GM21786 (cell line): ENCODE results near the gene DHH.
"Not testable (repeated sequence)": the region's sequence is repeated elsewhere in the genome, so short reads cannot be mapped to it uniquely, and the experiment has no call there.

Experiments used
- ATAC-seq: cut with Tn5 transposase; IDR thresholded peaks from one replicate; pipeline ENCODE4 v1.9.1; 2021; ENCODE audit not compliant: unreplicated experiment

Gene DHH

DNA sequence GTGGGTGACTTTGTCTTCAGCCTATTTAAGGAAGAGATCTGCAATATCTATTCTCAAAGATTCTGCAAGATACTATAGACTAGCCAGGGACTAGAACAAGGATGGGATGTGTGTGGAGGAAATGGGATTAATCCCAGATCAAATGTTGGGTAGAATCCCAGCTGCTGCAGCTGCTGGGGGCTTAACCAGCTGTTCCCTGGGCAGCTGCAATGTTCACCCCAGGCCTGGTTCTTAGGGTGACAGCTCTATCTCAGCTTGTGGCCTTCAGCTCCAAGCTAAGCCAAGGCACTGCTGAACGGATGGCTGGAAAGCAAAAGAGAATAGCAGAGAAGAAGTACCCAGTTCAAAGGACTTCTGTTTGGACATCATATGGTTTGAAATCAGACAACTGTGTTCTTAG is 14.8 kb downstream of the DHH start:
- no peak for ATAC-seq

DNA sequence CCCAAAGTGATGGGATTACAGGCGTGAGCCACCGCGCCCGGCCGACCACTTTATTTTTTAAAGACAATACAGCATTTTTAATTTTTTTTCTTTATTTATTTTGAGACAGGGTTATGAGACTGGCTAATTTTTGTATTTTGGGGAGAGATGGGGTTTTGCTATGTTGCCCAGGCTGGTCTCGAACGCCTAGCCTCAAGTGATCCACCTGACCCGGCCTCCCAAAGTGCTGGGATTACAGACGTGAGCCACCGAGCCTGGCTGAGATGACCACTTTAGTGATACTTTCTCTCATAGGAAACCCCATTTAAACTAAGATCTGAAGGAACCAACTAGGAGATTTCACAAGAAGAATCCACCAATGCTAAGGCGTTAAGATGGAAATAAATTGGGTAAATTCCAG is 23.6 kb downstream of the DHH start:
- ATAC-seq: no peak

GRCh38 chr12:49069507-49070346 is 24.9 kb downstream of the DHH start, which contains the start of gene RHEBL1:
RHEBL1 (minus strand) TSS chr12:49069979; CDS start chr12:49069785, 194 bp downstream.
- ATAC-seq: peak; percentile 97

DNA sequence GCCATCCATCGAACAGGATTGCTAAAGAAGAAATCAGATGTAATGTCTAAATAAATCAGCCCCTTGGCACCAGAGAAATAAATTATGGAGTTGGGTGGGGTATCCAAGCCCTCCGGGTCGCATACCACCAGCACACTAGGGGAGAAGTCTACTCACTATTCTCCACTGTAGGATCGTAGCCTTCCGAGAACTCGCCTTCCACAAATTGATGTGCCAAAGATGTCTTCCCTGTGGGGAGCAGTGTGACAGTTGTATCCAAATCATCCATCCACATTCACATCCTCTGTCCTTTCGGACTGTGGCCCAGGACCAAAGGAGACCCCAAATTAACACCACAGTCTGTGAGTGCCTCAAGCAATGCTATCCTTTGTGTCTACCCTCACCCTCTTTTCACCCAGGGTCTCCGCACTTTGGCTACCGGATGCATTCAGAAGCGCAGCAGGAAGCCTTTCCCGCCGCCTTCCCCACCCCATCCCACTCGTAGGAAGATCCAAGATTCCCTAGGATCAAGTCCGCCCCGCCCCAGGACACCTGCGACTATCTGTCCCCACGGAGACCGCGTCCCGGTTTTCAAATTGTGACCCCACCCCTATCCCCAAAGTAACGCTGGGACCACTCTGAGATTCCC is 25.6 kb downstream of the DHH start:
- ATAC-seq: no peak

DNA sequence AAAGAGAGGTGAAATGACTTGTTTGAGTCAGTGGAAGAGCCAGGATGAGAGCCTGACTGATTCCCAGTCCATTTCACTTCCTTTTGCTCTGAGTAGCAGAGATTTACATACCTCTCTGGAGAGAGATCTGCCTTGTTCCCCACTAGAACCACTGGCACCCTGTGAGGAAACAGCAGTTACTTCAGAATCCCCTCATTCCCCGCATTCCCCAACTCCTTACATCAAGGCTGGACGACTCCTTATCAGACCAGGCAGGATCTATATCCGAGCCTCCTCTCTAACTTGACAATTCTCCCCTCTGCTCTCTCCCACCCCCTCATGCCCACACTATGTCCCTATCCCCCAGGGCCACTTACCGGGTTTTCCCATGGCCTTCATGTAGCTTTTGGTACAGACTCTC is 28.5 kb downstream of the DHH start:
- no peak for ATAC-seq

- ATAC-seq: no peak
These were observed 29.8 kb downstream of the DHH start for GRCh38 chr12:49064767-49065152.

DNA sequence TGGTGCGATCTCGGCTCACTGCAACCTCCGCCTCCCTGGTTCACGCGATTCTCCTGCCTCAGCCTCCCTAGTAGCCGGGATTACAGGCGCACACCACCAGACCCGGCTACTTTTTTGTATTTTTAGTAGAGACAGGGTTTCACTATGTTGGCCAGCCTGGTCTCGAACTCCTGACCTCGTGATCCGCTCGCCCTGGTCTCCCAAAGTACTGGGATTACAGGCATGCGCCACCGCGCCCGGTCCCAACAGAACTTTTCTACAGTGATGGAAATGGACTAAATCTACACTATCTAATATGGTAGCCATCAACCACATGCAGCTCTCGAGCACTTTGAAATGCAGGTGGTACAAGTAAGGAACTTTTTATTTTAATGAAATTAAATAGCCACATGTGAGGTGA is 32.7 kb downstream of the DHH start:
- ATAC-seq: not testable (repeated sequence)

DNA sequence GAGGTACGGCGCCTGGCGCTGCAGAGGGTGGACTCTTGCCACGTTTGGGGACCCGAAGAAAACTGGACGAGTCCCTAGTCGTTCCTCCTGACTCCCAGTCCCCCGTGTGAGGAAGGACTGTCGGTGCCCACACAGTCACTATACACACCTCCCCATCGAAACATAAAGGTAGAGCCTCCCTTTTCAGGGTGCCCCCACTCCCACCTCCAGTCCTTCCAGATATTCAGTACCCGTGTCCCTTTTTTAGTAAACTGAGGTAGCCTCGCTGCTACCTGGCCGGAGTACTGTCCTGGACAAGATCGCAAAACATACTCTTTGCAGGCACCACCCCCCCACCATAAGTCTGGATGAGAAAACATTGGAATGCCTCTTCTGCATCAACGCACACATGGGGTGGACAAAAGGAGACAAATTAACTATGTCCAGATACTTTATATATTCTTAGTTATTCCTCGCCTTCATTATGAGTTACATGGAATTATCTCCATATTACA is 33.4 kb downstream of the DHH start:
- ATAC-seq: no peak

DNA sequence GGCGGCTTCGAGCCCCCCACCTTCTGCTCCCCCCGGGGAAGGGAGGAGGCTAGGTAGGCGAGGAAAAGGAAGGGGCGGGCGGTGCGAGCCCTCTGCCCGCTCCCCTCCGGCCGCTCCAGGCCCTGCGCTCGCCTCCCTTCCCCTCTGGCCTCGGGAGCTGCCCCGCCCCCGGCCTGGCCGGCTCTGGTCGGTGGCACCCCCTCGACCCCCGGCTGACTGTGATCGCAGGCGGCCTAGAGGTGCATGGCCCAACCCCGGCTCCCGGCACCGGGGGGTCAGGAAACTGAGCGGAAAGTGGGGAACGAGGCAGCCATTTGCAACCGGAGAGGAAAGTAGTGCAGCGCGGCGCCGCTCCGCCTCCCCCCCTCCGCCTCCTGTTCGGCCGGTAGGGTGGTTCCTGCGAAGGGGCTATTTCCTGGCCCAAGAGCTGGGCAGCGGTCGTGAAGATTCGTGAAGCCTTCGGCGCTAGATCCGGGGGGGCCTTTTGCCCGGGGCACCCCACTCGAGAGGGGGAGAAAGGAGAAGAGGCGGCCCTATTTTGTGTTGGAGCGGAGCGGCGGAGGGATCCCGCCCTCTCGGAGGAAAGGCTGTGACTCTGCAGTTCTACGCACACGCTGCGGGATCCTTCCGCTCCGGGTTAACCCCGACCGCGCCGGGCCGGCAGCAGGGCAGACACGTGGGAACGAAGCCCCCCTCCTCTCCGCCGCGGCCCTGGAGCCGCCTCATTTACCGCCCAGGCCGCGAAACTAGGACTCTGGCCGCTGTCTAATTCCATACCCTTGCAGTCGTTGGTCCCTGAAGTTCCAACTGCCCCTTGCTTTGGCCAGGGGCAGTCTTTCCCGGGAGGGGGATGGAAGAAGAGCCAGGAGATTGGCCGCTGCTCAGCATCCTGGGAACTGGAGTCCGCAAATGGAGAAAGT is 34.1 kb downstream of the DHH start, which contains the start of gene KMT2D:
Gene KMT2D, minus strand, starts transcription at position 558 of the 920 bp plus-strand sequence. CDS start 5,470 bp downstream, outside the sequence.
- peak; percentile 47 for ATAC-seq

- no peak for ATAC-seq
These were observed 35.1 kb downstream of the DHH start for GRCh38 chr12:49059299-49060171.

DNA sequence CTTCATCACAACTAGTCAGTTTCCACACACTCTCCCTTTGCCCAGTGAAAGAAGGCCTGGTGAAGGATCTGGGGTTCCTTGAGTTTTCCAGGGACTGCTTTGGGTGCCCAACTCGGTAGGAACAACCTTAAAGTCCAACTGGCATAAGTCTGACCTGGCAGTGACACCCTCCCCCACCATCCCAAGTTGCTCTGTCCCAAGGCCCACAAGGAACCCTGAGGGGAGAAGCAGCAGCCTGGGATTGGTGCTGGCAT is 35.6 kb downstream of the DHH start:
- ATAC-seq: no peak

GRCh38 chr12:49058366-49059044 is 36.1 kb downstream of the DHH start:
- ATAC-seq: no peak

DNA sequence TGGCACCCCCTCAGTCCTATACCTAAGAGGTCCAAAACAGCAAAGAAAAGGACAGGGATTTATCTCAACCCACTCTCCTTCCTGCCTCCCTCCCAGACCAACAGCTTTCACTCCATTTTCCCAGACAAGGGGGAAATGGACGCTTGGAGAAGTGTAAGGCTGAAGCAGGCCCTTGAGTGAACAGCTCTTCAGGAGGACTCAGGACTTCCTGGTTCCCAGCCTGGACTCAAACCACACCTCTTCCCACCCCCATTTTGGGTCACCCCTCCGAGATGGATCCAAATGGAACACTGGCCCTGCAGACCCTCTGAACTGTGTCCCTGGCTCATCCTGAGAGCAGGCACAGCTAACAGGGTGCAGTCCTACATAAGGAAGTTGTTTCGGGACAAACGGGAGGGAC is 36.7 kb downstream of the DHH start:
- no peak for ATAC-seq

- peak; percentile 71 for ATAC-seq
These were observed 38.4 kb downstream of the DHH start for GRCh38 chr12:49055978-49056754.

- no peak for ATAC-seq
These were observed 39.5 kb downstream of the DHH start for GRCh38 chr12:49055092-49055491.

GRCh38 chr12:49054524-49054923 is 40.1 kb downstream of the DHH start:
- ATAC-seq: no peak

DNA sequence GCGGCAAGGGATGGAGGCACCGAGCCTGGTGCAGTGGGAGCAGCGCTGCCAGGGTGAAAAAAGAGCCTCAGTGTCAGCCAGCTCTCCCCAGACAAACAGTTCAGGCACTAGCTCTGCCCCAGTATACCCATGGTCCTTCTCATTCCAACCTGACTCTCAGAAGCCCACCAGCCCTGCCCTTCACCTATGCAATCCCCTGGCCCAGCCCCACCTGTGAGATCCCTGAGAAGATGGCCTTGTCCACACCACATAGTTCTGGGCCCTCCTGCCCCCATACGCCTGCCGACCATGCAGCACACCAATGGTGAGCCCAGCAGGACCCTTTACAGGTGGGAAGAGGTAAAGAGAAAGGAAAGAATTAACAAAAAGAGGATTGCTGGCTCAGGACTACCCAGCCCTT is 40.5 kb downstream of the DHH start:
- no peak for ATAC-seq

DNA sequence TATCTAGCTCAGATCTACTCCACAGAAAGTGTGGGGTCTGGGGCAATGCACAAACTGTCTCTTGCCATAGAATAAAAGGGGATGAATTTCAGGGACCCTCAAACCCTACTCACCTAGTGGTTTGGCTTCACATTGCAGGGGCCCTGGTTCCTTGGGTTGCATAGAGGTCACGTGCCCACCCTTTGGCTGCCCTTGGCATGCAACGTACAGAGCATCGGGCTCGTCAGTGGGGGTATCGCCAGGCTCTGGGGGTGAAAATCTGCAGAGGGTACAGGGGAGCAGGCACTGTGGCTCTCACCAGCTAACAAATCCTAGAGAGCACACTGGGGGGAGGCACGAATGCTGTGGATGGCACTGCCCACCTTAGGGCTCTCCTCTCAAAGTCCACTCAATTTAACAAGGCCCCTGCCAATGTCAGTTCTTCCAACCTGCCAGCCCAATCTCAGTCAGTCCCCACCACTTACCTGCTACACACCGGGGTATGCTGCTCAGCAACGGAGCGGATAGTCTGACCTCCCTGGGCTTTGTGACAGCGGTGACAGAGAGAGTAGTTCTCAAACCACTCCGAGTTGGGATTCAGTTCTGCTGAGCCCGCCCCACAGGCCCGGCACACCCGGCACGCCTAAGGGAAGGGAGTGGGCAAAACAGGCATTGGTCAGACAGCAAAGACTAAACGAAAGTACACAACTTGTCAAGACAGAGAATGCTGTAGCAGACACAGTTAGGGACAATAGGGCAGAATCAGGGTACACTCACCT is 42.0 kb downstream of the DHH start:
- no peak for ATAC-seq
